HCT116 (cell line): ENCODE results near the gene KPNA3. TPM values are rescaled to one million over a fixed set of nuclear protein-coding genes. Genes with fewer than 3 reads are reported as not detected.

Experiments used
- ATAC-seq: fragments of 200-7000 bp; cut with Tn5 transposase; 2 replicates; pipeline ENCODE4 v1.9.1; 2020; ENCODE audit warnings: mild to moderate bottlenecking, moderate library complexity
- BruUV-seq: library from RNA; stranded (reverse); fragments of 400-500 nt; replicated peaks from 2 replicates; lab custom pipeline; 2021; lab: Mats Ljungman, UMichigan
- CTCF ChIA-PET: fragments of 300-600 bp; sonication (Branson Sonifier 250); formaldehyde crosslinking; loops from one replicate; lab custom pipeline; 2021; ENCODE audit warnings: antibody characterized with exemption; lab: Charles Lee
- POLR2A ChIA-PET: fragments of 300-600, 350-600 bp; sonication (Branson Sonifier 250); formaldehyde crosslinking; loops from one replicate; lab custom pipeline; 2021; ENCODE audit warnings: antibody characterized with exemption; lab: Charles Lee
- RAD21 ChIA-PET, 2 experiments: fragments of 300-600 bp; sonication (Branson Sonifier 250); formaldehyde crosslinking; loops; one replicate each; lab custom pipeline; 2023; ENCODE audit warnings: low total read pairs in 2 of 2; ENCODE audit not compliant: uncharacterized antibody in 2 of 2, unreplicated experiment in 2 of 2, low non-redundant PET in 1 of 2; lab: Charles Lee
- DNase-seq: peaks from one replicate; pipeline ENCODE4 v3.0.0-alpha.2; 2010; ENCODE audit warnings: low read depth, low spot score
- H2AFZ ChIP-seq: fragments of 200-600 bp; shearing (Covaris generic), sonication (generic); 2 replicates; pipeline ENCODE4 v1.6.1; 2017; ENCODE audit warnings: low read depth, mixed run types, mixed read lengths, antibody characterized with exemption, low read length; ENCODE audit not compliant: poor library complexity, severe bottlenecking
- H3K27ac ChIP-seq: 2 replicates; pipeline ENCODE4 v1.5.1; 2012; ENCODE audit warnings: low read depth, low read length
- H3K27me3 ChIP-seq: fragments of 200-600 bp; sonication (generic); 2 replicates; pipeline ENCODE4 v1.6.1; 2016; ENCODE audit warnings: mixed run types, low read length, mixed read lengths; ENCODE audit not compliant: insufficient read depth
- H3K36me3 ChIP-seq, 2 experiments: fragments of 200-500 bp in 1 of 2; fragments of 200-600 bp in 1 of 2; sonication (Bioruptor generic) in 1 of 2; sonication (generic) in 1 of 2; 2 replicates each; pipeline versions ENCODE4 v1.5.1 to v1.6.1; 2014 to 2016; ENCODE audit warnings: low read length in 2 of 2, inconsistent platforms in 1 of 2, mixed read lengths in 1 of 2, mixed run types in 1 of 2; ENCODE audit not compliant: insufficient read depth in 2 of 2, control insufficient read depth in 1 of 2
- H3K4me1 ChIP-seq, 2 experiments: fragments of 200-600 bp in 1 of 2; sonication (generic) in 1 of 2; 2 replicates each; pipeline versions ENCODE4 v1.5.1 to v1.6.1; 2012 to 2017; ENCODE audit warnings: low read length in 2 of 2, inconsistent platforms in 1 of 2, mild to moderate bottlenecking in 1 of 2, mixed read lengths in 1 of 2, mixed run types in 1 of 2, moderate library complexity in 1 of 2; ENCODE audit not compliant: insufficient read depth in 2 of 2, control insufficient read depth in 1 of 2
- H3K4me2 ChIP-seq: fragments of 200-600 bp; sonication (generic); 2 replicates; pipeline ENCODE4 v1.6.1; 2017; ENCODE audit warnings: mixed run types, low read length, mixed read lengths
- H3K4me3 ChIP-seq, 2 experiments: fragments of 200-600 bp in 1 of 2; sonication (generic) in 1 of 2; replicated peaks in 1 of 2; 2 replicates each; pipeline ENCODE4 v1.5.1; 2011 to 2016; ENCODE audit warnings: low read length in 2 of 2, control low read depth in 1 of 2, low read depth in 1 of 2, mild to moderate bottlenecking in 1 of 2, mixed read lengths in 1 of 2, mixed run types in 1 of 2
- H3K79me2 ChIP-seq: fragments of 200-600 bp; sonication (generic); 2 replicates; pipeline ENCODE4 v1.6.1; 2017; ENCODE audit warnings: mild to moderate bottlenecking, mixed run types, low read length, moderate library complexity, mixed read lengths; ENCODE audit not compliant: insufficient read depth
- H3K9ac ChIP-seq: fragments of 200-600 bp; sonication (generic); 2 replicates; pipeline ENCODE4 v1.6.1; 2016; ENCODE audit warnings: low read length, mixed read lengths
- H3K9me2 ChIP-seq: fragments of 200-600 bp; sonication (generic), shearing (Covaris generic); 2 replicates; pipeline ENCODE4 v1.6.1; 2017; ENCODE audit warnings: mixed run types, mild to moderate bottlenecking, moderate library complexity; ENCODE audit not compliant: insufficient read depth
- H3K9me3 ChIP-seq, 2 experiments: fragments of 200-500 bp in 1 of 2; fragments of 200-600 bp in 1 of 2; sonication (Bioruptor generic) in 1 of 2; sonication (generic) in 1 of 2; 2 replicates each; pipeline ENCODE4 v1.6.1; 2014 to 2017; ENCODE audit warnings: low read length in 2 of 2, mixed read lengths in 2 of 2, inconsistent platforms in 1 of 2, low read depth in 1 of 2, mild to moderate bottlenecking in 1 of 2, mixed run types in 1 of 2, moderate library complexity in 1 of 2; ENCODE audit not compliant: control insufficient read depth in 1 of 2, insufficient read depth in 1 of 2
- H4K20me1 ChIP-seq: fragments of 200-600 bp; sonication (generic), shearing (Covaris generic); 2 replicates; pipeline ENCODE4 v1.6.1; 2017; ENCODE audit warnings: mixed run types, mild to moderate bottlenecking, moderate library complexity; ENCODE audit not compliant: insufficient read depth
- ATF3 ChIP-seq: IDR thresholded peaks from 2 replicates; pipeline ENCODE4 v1.6.1; 2012
- CEBPB ChIP-seq: IDR thresholded peaks from 2 replicates; pipeline ENCODE4 v1.6.1; 2012; ENCODE audit warnings: low read depth
- CTCF ChIP-seq, 3 experiments: fragments of 200-600 bp in 1 of 3; sonication (generic) in 1 of 3; IDR thresholded peaks in 2 of 3; conservative IDR thresholded peaks in 1 of 3; 2 replicates each; pipeline ENCODE4 v1.5.1; 2012 to 2017; ENCODE audit warnings: low read depth in 2 of 3, low read length in 2 of 3, antibody characterized with exemption in 1 of 3, borderline replicate concordance in 1 of 3, control low read depth in 1 of 3, mild to moderate bottlenecking in 1 of 3, mixed read lengths in 1 of 3, mixed run types in 1 of 3, moderate library complexity in 1 of 3; ENCODE audit not compliant: insufficient read depth in 1 of 3
- EZH2 ChIP-seq: fragments of 200-600 bp; sonication (generic); IDR thresholded peaks from 2 replicates; pipeline ENCODE4 v1.6.1; 2017; ENCODE audit warnings: antibody characterized with exemption, mixed run types
- POLR2A ChIP-seq: IDR thresholded peaks from 2 replicates; pipeline ENCODE4 v1.7.0; 2011; ENCODE audit warnings: borderline replicate concordance; ENCODE audit not compliant: insufficient read depth, insufficient read length; ENCODE audit errors: extremely low read depth
- RAD21 ChIP-seq: IDR thresholded peaks from 2 replicates; pipeline ENCODE4 v1.6.1; 2012; ENCODE audit warnings: low read depth, mild to moderate bottlenecking
- REST ChIP-seq: IDR thresholded peaks from 2 replicates; pipeline ENCODE4 v1.6.1; 2012; ENCODE audit warnings: low read depth
- SIN3A ChIP-seq: IDR thresholded peaks from 2 replicates; pipeline ENCODE4 v1.6.1; 2012; ENCODE audit warnings: low read depth
- SP1 ChIP-seq: IDR thresholded peaks from 2 replicates; pipeline ENCODE4 v1.6.1; 2012; ENCODE audit warnings: low read depth
- SRF ChIP-seq: IDR thresholded peaks from 2 replicates; pipeline ENCODE4 v1.6.1; 2012; ENCODE audit warnings: low read depth
- TCF7L2 ChIP-seq: IDR thresholded peaks from 2 replicates; pipeline ENCODE4 v1.7.0; 2011; ENCODE audit warnings: borderline replicate concordance, inconsistent platforms; ENCODE audit not compliant: insufficient read depth, insufficient read length; ENCODE audit errors: extremely low read depth
- ZFX ChIP-seq: fragments of 450-650 bp; IDR thresholded peaks from 2 replicates; pipeline ENCODE4 v1.6.1; 2017
- ZNF274 ChIP-seq: fragments of 200-500 bp; sonication (Bioruptor generic); IDR thresholded peaks from 2 replicates; pipeline ENCODE4 v1.6.1; 2014; ENCODE audit warnings: mild to moderate bottlenecking, low read depth, low read length, inconsistent platforms
- intact Hi-C: fragments of 100-400 bp; cut with micrococcal nuclease; formaldehyde crosslinking; loops from 2 replicates; pipeline ENCODE4 v1.10.0; 2022
- total RNA-seq: library from RNA; stranded (reverse); gene quantifications from one replicate; pipeline ENCODE4 v1.2.1, GENCODE V29; 2021; ENCODE audit not compliant: unreplicated experiment

The KPNA3 gene
- total RNA-seq, 1 experiment from 2014 or later, result 45.0 TPM

GRCh38 chr13:49791711-49792549 lies 552 bp downstream of the KPNA3 start:
- Histone ChIP-seq H3K4me1 (peaks cover 6 to 40% of the 10 kb centered on the region in 2 experiments; a peak in 3 of 4 replicates), H3K27me3 (no peaks in the 10 kb centered on the region), H2AFZ (no peak overlapping the region), H4K20me1 (peaks cover 7% of the 10 kb centered on the region; the same call in 1 of the 2 replicates), H3K4me2 (peak overlapping the region; percentile 77), H3K36me3 (peaks cover 0 to 4% of the 10 kb centered on the region in 2 experiments; a peak in 1 of 4 replicates), H3K4me3 (peak overlapping the region; percentile 55 to 91), H3K27ac (peak overlapping the region; percentile 95), H3K9me3 (no peaks in the 10 kb centered on the region), H3K79me2 (peaks cover 48% of the 10 kb centered on the region), H3K9ac (peak overlapping the region; percentile 89), H3K9me2 (no peaks in the 10 kb centered on the region)
- ChIA-PET POLR2A (interaction anchor here (0.6 to 1.8 kb wide), 5 partner anchors 12 to 287 kb away, joined by 3 to 9 read pairs (median 3); no protein-coding TSS in a partner anchor), CTCF (no interaction called here), RAD21 (no interaction called here)
- ATAC-seq, result peak; percentile 26
- BruUV-seq, result no TSS peak
- intact Hi-C loops, result loop anchor here (2.0 kb wide), 1 partner anchor 101 kb away; the partner anchor contains the start of gene EBPL
- TF ChIP-seq ZFX (peak; percentile 90), ATF3 (no peak)
- no peak for DNase-seq

GRCh38 chr13:49791315-49791710 lies 1.2 kb downstream of the KPNA3 start:
- DNase-seq (no peak), ATAC-seq (no peak)
- peaks cover 6 to 40% of the 10 kb centered on the region in 2 experiments; a peak in 3 of 4 replicates for H3K4me1 ChIP-seq
- H3K9ac ChIP-seq, result peak overlapping the region; percentile 89
- H4K20me1 ChIP-seq, result peaks cover 10% of the 10 kb centered on the region; the same call in 1 of the 2 replicates
- peaks cover 55% of the 10 kb centered on the region for H3K79me2 ChIP-seq
- peaks cover 0 to 4% of the 10 kb centered on the region in 2 experiments; a peak in 1 of 4 replicates for H3K36me3 ChIP-seq
- no peaks in the 10 kb centered on the region for H3K9me2 ChIP-seq
- ChIA-PET POLR2A (no interaction called here), CTCF (no interaction called here), RAD21 (no interaction called here)
- H2AFZ ChIP-seq, result no peak overlapping the region
- no peaks in the 10 kb centered on the region for H3K9me3 ChIP-seq
- TSS peak; percentile 51 for BruUV-seq
- peak overlapping the region; percentile 77 for H3K4me2 ChIP-seq
- H3K27me3 ChIP-seq, result no peaks in the 10 kb centered on the region
- peak overlapping the region; percentile 55 to 91 for H3K4me3 ChIP-seq
- H3K27ac ChIP-seq, result peak overlapping the region; percentile 95
- intact Hi-C loops, result no loop called here
- TF ChIP-seq RAD21, result peak; percentile 49
- no peak for TF ChIP-seq ZNF274
- TF ChIP-seq SRF, result no peak
- no peak for TF ChIP-seq SIN3A
- TF ChIP-seq CTCF (IDR thresholded peaks at IDR 0.05 in 2 of 3, conservative IDR thresholded peaks at IDR 0.05 in 1 of 3; ENCODE audit: borderline replicate concordance in 1 of 3, insufficient read depth in 1 of 3, low read depth in 2 of 3, low read length in 2 of 3), result 0 out of 6 replicates have a peak, but pooled peaks of 1 of the 3 experiments have one; percentile 19
- TF ChIP-seq SP1, result no peak
- TF ChIP-seq TCF7L2, result no peak
- no peak for TF ChIP-seq ZFX
- no peak for TF ChIP-seq POLR2A
- TF ChIP-seq EZH2, result no peak
- no peak for TF ChIP-seq REST
- TF ChIP-seq CEBPB, result no peak
